SIG-M5 treated with dmso at 0.1 percent for 504 hours (cell line): ENCODE measurements around the gene DNASE2B.
"Not testable (repeated sequence)": the region's sequence is repeated elsewhere in the genome, so short reads cannot be mapped to it uniquely, and the experiment has no call there.

Experiments used
- DNase-seq: peaks from one replicate; lab custom pipeline; 2025; ENCODE audit not compliant: unreplicated experiment; lab: John Stamatoyannopoulos, UW

DNASE2B gene

DNA sequence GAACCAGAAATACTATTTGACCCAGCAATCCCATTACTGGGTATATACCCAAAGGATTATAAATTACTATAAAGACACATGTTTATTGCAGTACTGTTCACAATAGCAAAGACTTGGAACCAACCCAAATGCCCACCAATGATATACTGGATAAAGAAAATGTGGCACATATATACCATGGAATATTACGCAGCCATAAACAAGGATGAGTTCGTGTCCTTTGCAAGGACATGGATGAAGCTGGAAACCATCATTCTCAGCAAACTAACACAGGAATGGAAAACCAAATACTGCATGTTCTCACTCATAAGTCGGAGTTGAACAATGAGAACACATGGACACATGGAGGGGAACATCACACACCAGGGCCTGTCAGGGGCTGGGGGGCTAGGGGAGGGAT lies 50.4 kb downstream of the DNASE2B start:
- not testable (repeated sequence) for DNase-seq

DNA sequence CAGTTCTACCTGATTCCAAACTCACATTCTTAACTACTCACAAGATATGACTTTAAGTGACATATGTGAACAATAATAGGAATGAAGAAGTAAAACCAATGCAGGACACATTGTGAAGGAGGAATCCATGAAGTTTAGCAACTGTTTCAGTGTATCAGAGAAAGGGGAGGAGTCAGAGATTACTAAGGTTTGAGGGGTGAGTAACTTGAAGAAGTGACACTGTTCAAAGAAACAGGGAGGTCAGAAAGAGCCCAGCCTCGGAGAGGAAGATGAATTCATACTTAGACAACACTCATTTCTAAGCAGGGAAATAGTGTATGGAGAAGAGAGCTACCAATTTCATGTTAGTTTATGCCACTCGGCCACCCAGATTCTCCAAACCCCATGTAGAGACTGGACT lies 52.6 kb downstream of the DNASE2B start:
- peak; percentile 87 for DNase-seq

DNA sequence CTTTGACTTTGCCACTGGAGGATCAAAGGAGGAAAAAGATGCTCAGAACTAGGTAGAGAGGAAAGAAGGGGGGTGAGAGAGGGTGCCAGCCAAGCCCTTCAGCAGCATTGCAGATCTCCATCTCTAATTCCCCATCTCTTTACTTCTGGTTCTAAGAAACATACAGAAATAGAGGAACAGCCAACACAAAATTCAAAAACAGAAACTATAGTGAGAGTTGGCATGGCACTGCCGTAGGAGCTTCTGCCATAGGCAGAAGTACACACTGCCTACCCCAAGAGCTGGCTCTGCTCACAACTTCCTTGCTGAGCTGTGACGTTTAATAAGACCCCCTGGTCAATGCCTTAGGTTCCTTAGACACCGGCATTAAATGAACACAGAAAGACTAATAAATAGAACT lies 54.2 kb downstream of the DNASE2B start:
- no peak for DNase-seq

DNA sequence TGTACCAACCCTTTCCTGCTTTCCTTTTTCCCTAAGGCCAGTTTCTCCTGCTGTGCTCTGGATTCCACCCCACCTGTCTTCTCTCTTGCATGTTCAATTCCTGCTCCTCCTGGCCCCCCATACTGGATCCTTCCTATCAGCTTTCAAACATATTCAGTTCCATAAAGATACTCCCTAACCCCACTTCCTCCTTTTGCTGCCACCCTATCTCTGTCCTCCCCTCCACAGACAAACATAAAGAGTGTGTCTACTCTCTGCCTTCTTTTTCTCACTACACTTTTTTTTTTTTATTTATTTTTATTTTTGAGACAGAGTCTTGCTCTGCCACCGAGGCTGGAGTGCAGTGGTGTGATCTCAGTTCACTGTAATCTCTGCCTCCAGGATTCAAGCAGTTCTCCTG lies 63.8 kb downstream of the DNASE2B start:
- no peak for DNase-seq
